Activated T-cell treated with anti-CD3 and anti-CD28 coated beads, Interleukin-2, amount 50 U/mL, for 1 hour (primary cell): Measurements from ENCODE around the gene CACHD1.

ENCODE experiments used
- DNase-seq: peaks from one replicate; pipeline ENCODE4 v3.0.0-alpha.2; 2020

CACHD1 gene

DNA sequence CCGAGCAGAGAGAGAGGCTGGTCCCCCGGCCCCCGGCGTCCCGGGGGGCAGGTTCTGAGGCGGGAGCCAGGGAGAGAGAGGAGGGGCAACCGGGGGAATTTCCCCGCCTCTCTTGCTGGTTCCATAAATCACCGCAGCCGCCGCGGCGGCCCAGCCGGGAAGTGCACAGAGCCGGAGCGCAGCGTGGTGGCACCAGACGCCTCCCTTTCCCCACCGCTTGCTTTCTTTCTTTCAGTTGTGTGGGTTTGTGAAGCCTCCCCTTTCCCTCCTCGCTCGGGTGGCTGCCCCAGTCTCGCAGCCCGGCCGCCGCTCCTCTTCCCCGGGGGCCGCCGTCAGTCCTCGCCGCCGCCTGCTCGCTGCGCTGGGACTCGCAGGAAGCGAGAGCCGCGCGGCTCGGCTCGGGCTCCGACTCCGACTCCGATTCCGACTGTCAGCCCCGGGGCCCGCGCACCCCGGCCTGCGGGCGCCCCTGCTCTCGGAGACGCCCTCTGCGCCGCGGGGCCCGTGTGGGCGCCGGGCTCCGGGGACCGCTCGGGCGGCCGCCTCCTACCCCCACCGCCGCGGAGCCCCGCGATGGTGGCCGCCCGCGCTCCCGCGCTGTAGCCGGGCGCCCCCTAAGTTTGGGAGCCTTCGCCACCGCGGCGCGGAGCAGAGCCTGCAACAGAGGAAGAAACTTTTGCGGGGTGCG is at the start of gene CACHD1:
Gene CACHD1, plus strand, starts transcription at position 153 of the 688 bp plus-strand sequence. CDS start 616 bp downstream, outside the sequence.
- DNase-seq: peak; percentile 72

DNA sequence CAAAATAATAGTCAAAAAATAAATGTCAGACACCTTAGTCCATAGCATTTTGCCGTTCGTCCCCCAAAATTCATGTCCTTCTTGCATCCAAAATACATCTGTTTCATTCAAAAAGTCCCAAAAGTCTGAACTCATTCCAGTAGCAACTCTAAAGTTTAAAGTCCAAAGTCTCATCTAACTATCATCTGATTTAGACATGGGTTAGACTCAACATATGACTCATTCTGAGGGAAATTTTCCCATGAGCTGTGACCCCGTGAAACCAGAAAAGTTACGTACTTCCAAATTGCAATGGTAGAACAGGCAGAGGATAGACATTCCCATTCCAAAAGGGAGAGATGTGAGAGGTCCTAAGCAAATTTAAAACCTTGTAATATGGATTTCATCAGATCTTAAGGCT is 48.6 kb upstream of the CACHD1 start:
- no peak for DNase-seq

DNA sequence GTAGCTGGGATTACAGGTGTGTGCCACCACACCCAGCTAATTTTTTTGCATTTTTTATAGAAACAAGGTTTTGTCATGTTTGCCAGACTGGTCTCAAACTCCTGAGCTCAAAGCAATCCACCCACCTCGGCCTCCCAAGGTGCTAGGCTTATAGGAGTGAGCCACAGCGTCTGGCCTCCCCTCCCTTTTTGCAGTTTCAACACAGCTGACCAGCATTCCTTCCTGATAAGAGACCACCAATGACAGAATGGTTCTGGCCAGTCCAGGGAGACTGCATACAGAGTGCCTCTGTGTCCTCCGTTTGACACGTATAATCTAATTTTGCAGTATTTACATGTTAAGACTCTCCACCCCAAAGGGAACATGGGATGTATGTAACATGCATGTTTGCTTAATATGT is 46.4 kb upstream of the CACHD1 start:
- DNase-seq: no peak

DNA sequence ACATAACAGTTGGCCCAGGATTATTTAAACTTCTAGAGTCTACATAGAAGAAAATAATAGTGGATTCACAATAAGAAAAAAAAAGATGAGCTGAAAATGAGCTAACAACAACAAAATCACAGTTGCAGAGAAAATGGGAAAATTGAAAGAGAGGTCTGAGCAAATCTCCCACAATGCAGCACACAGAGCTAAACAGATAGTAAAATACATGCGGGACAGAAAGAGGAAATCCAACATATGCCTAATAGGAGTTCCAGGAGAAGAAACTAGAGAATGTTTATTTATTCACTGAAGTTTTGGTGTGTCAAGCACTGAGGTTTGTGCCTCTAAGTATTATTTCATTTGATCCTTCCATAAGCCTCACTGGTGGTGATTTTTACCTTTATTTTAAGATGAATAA is 45.5 kb upstream of the CACHD1 start:
- DNase-seq: no peak

DNA sequence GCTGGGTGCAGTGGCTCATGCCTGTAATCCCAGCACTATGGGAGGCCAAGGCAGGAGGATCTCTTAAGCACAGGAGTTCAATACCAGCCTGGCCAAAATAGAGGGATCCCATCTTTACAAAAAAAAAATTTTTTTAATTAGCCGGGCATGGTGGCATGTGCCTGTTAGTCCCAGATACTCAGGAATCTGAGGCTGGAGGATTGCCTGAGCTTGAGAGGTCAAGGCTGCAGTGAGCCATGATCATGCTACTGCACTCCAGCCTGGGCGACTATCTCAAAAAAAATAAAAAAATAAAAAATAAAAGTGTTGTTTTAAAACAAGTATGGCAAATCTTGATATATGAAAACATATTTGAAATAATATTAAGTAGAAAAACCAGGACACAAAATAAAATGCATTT is 44.4 kb upstream of the CACHD1 start:
- no peak for DNase-seq

DNA sequence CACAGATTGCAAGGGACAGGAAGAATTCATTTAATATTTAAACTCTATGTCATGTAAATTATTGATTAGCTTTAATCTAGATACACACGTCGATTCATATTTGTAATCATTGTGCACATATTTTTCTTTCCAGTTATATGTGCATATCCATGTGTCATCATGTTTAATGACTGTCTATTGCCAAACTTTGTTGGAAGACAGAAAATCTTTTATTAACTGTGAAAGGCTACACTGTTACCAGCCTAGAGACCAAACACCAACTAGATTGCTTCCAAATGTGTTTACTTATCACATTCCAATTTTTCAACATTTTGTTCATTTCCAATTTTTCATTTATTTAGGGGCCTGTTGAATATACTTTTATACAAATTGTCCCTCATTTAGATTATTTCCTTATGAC is 43.2 kb upstream of the CACHD1 start:
- no peak for DNase-seq

DNA sequence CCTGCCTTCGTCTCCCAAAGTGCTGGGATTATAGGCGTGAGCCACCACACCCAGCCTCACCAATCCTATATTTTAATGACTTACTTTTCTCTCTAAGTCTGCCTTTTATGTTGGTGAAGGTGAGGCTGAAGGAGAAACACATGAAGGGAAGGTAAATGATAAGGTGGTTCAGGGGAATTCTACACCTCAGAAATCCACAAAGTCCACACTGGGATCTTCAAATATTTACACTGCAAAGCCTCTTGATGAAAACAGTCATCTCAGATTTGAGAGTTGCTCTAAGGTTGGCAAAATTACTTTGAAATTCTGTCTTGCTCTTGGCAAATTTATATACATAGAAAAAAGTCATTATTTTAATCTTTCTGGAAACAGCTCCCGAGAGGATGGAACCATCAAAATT is 42.0 kb upstream of the CACHD1 start:
- DNase-seq: no peak

DNA sequence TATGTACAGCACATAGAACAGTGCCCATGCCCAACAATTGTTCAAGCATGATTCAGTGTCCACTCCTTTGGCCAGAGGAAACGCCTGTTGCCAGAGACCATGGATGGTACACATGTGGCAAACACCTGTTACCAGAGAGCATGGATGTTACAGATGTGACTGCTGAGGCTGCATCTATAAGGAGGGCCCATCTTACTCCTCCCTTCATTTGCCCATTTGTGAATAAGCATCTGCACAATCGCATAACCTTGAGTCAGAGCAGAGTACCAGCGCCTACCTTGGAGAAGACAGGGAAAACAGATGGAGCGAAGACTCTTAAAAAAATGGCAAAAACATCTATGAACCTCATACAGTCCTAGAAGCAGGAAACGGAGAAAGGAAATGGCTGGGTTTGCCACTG is 36.6 kb upstream of the CACHD1 start:
- no peak for DNase-seq

DNA sequence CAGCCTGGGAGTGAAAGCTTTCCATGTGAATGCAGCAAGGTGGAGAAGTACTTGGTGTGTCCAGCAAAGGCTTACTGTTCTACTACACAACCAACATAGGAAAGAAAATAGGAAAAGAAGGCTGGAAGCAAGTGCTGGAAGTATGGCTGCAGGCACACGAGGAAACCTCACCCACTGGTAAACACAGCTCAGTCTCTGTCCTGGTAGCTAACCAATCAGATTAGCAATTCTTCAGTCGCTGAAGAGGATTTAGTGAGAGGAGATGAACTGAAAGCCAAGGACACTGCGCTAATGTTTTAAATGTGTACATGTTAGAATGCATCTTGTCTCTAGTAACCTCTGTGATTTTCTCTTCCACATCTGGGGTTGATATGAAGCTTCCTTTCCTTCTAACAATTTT is 36.2 kb upstream of the CACHD1 start:
- DNase-seq: no peak

DNA sequence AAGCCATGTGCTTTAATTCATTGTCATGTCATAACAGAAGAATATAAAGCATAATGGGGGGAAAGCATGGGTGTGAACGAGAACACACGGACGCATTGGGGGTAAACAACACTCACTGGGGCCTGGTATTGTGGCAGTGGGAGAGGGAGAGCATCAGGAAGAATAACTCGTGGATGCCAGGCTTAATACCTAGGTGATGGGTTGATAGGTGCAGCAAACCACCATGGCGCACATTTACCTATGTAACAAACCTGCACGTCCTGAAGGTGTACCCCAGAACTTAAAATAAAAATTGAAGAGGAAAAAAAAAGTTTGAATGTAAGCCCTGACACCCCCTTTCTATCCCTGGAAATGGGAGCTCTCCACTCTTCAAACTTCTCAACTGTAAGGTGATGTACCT is 34.9 kb upstream of the CACHD1 start:
- no peak for DNase-seq

DNA sequence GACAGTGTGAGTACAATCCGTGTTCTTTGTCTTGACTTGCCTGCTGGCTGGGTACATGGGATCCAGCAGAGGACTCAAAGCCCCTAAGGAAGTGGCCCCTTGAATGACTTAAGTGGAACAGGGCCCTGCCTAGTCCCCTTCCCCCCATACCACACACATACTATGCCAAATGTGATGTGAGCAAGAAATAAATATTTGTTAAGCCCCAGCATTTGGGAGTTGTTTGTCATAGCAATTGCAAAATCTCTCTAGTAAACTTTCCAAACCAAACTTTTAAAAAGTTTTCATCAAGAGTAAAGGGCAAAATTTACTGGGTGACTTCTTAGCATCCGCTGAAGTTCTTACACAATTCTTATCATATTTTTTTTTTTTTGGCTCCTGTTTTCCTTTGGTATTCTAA is 32.5 kb upstream of the CACHD1 start:
- no peak for DNase-seq

DNA sequence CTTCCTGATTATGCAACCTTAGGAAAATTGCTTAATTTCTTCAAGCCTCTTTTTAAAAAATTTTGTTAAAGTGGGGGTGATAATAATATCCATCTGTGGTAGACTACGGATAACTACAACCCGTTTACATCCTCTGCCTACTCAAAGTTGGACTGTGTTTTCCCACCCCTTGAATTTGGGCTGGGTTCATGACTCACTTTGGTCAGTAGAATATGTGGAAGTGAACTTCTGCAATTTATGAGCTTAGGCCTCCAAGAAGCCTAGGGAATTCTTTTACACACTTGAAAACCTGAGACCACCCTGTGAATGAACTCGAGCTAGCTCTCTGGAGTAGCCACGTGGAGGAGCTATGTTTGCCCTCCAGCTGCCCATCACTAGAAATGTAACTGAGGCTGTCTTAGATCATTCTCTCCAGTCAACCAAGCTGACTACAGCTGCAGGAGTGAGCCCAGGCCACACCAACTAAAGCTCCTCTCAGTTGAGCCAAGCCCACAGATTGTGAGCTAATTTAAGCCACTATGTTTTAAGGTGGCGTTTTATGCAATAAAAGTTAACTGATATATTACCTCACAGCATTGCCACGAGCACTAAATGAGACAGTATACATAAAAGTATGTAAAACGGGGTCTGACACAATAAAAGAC is 29.6 kb upstream of the CACHD1 start:
- DNase-seq: no peak

DNA sequence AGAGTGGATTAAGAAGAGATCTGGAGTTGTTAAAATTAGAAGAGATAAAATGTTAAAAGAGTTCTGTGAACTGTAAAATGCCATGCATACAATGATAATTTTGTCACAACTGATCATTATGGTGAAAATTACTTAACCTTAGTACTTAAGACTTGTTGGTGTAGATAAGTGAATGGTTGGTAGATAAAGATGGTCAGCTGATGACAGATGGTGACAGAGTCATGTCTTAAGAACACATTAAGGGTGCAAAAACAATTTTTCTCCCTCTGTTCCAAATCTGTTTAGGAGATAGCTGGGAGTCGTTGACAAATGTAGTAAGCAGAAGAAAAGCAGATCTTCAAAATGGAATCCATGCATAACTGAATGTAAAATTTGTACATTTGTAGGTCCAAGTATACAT is 18.5 kb upstream of the CACHD1 start:
- no peak for DNase-seq

DNA sequence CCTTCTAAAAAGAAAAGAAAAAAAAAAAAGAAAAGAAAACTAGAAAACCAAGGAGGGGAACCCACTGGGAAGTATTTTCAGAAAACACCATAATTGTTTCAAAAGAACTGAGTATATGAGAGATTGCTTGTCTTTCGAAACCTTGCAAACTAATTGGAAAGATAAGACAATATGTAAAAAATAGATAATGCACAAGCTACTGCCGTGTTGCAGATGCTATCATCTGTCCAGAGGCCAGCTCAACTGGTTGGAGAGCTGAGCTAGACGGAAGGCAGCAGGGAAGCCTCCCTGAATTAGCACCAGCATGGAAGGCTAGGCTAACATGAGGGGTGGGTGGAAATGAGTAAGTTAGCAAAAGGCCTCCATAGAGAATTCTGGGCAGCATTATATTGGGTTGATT is 16.2 kb upstream of the CACHD1 start:
- no peak for DNase-seq

DNA sequence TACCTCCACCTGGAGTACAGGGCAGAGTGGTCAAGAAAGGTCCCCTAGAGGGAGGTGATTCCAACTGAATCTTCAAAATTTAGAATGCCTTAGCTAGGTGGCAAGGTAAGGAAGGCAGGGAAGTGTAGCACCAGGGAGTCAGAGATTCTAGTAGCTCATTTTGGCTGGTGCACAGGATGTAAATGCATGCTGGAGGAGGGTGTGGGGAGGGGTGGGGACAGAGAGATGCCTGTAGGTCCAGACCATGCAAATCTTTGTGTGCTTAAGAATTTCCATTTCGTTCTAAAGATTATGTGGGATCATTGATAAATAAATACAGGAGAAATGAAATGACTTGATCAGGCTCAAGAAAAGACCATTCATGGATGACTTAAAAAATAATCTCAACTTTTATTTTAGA is 11.0 kb upstream of the CACHD1 start:
- DNase-seq: no peak

DNA sequence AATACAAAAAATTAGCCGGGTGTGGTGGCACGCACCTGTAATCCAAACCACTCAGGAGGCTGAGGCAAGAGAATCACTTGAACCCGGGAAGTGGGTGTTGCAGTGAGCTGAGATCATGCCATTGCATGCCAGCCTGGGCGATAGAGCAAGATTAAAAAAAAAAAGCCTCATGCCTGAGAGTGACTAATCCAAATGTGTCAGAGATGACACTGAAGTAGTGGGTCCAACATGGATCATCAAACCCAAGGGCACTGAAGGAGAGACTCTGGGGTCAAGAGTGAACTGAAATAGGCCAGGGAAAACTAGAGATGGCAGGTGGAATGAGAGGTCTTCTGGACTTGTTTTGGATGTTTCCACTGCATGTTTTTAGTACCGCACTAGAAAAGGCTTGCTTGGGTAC is 10.2 kb upstream of the CACHD1 start:
- DNase-seq: no peak

DNA sequence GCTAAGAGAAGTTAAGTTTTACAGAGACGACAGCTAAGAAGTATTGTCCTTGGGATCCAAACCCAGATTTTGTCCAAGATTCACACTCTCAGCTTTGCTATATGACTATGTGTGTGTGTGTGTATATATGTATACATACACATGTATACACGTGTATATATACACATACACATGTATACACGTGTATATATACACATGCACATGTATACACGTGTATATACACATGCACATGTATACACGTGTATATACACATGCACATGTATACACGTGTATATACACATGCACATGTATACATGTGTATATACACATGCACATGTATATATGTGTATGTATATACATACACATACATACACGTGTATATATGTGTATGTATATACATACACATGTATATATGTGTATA is 3.9 kb upstream of the CACHD1 start:
- DNase-seq: no peak

DNA sequence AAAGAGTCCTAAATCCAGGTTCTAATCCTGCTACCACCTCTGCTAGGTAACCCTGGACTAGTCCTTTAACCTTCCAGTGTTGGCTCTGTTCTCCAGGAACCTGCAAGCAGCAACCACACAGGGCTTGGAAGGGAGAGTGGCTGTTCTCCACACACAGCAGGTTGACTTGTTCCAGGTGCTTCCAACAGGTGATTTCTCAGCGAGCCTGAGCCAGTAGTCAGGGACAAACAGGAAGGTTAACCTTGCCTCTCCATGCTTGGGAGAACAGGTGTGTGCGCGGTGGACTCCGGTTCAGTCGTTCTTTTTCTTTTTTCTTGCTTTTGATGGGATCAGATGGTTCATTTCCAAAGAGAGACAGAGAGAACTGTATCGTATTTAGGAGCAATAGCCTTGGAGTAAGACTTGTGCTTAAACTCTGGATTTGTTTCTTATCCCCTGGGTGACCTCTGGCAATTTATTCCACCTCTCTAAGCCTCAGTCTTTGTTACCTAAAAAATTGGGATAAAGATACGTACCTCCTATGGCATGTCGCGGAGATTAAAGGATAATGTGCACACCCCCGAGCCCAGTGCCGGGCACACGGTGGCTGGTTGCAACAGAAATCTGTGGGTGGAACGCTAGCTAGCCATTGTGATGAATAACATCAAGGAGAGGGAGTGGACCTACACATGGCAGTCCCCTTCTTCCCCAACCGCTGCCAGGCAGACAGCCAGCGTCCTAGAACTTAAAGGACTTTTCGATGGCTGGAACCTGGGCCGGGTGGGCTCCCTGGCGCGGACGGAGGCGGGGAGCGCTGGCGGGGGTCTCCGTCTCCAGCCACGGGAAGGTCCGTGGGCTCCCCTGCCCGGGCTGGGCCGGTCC is 583 bp upstream of the CACHD1 start:
- no peak for DNase-seq

DNA sequence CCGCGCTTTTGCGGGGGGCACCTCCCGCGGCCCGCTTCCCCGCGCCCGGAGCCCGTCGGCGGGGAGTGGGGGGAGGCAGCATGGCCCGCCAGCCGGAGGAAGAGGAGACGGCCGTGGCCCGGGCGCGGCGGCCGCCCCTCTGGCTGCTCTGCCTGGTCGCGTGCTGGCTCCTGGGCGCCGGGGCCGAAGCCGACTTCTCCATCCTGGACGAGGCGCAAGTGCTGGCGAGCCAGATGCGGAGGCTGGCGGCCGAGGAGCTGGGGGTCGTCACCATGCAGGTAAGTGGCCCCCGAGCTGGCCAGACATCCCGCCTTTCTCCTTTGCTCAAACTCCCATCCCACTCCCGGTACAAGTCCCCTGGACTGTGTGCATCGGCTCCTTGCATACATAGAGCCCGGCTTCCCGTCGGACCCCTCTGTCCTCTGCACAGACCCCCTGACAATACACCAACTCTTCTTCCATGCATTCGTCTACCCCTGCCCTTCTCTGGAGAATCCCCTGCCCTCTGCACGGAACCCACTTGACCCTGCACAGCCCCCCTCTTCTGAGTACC is 812 bp downstream of the CACHD1 start:
- no peak for DNase-seq

DNA sequence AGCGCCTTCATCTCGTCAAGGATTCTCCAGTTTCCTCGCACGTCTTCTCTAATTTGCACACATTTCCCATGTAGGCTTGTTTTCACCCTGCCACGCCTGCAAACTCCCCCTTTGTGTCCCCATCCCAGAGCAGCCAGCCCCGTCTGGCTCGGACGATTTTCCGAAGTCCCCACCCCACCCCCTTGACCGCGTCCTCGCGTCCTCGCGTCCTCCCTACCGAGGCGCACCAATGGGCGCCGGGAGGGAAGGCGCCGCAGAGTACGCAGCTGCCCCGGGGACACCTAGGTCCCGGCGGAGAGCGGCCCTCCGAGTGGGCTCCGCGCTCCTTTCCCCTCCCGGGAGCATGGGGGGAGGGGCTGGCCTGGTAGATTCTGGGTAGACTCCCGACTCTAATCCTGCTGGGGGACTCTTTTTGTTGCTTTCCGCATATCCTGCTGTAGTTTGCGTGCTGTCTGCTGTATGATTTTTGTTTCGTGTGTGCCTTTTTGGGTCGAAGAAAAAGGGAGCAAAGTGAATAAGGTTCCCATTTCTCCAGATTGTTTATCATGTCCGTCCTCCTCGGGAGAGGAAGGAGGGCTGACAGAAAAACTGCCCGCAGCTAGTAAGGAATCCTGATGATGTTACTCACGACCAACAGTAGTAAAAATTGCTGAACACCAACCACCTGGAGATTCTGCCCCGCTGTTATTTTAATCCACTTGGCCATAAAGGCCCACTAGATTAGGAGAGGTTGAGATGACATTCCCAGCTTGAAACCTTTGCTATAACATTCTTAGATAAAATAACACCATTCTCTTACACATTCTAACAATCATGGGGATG is 1.5 kb downstream of the CACHD1 start:
- DNase-seq: peak; percentile 28

DNA sequence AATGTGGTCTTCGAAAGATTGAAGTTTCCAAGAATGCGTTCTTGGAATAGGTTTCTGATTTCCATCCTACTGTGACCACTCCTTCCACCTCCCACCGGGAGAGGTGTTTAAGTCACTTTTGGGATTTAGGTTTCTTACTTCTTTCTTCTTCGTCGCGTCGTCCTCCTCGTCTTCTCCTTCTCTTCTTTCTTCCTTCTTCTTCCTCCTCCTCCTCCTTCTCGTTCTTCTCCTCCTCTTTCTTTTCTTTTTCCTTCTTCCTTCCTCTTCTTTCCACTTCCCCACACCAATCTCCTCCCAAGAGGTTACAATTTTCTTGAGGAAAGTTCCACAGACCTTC is 2.1 kb downstream of the CACHD1 start:
- no peak for DNase-seq

DNA sequence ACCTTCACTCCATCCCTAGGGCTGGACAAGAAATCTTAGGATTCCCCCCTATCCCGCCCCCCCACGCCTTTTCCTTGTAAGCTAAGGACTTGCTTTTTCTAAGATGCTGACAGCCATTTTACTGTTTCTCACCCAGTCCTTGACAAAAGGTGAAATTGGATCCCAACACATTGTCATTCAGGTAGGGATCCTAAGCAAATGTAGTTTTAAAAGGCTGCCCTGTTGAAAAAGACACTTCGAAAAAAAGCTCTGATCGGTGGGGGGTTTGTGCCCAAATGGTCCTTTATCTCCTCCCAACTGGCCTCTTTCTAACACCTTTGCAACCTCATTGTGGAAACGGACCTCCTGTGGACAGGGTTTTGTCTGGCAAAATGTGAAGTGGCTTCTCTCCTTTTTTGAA is 2.9 kb downstream of the CACHD1 start:
- no peak for DNase-seq

DNA sequence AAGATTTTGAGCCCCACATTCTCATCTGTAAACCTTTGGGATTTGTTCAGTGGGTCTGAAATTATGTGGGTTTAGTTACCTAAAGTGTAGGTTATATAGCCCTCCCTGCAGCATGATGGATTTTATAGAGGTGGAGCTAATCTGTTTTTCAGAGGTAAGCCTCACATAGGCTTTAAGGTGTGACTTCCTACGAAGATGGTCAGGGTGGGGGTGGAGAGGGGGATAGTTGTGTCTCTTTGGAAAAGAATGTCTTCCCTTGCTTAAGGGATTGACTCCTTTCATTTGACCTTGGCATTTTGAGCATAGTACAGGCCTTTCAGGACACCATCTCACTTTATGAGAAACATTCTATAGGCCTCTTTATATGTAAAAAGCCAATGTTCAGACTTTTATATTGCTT is 3.4 kb downstream of the CACHD1 start:
- no peak for DNase-seq
